ENCODE results near the gene RSRC1.
"Not testable (repeated sequence)": the region's sequence is repeated elsewhere in the genome, so short reads cannot be mapped to it uniquely, and the experiment has no call there.

Gene RSRC1

GRCh38 chr3:158220575-158220974 is 110.7 kb downstream of the RSRC1 start:
- Histone ChIP-seq H3K27me3 (ENCODE audit: control insufficient read depth, insufficient read depth, low read length) (no peaks in the 10 kb centered on the region), H3K4me1 (ENCODE audit: control insufficient read depth, insufficient read depth, low read length) (no peaks in the 10 kb centered on the region), H3K9ac (ENCODE audit: low read length) (no peak overlapping the region), H3K36me3 (ENCODE audit: control insufficient read depth, insufficient read depth, low read length) (no peaks in the 10 kb centered on the region), H3K27ac (ENCODE audit: low read depth, low read length) (no peak overlapping the region), H3K4me3 (ENCODE audit: low read length) (no peak overlapping the region)

GRCh38 chr3:158221426-158221825 is 111.5 kb downstream of the RSRC1 start:
- H3K4me1 ChIP-seq (ENCODE audit: control insufficient read depth, insufficient read depth, low read length), result no peaks in the 10 kb centered on the region
- no peaks in the 10 kb centered on the region for H3K27me3 ChIP-seq (ENCODE audit: control insufficient read depth, insufficient read depth, low read length)
- H3K4me3 ChIP-seq (ENCODE audit: low read length), result no peak overlapping the region
- no peak overlapping the region for H3K9ac ChIP-seq (ENCODE audit: low read length)
- no peak overlapping the region for H3K27ac ChIP-seq (ENCODE audit: low read depth, low read length)
- no peaks in the 10 kb centered on the region for H3K36me3 ChIP-seq (ENCODE audit: control insufficient read depth, insufficient read depth, low read length)

- no peak overlapping the region for H3K4me3 ChIP-seq (ENCODE audit: low read length)
- H3K9ac ChIP-seq (ENCODE audit: low read length), result no peak overlapping the region
- H3K4me1 ChIP-seq (ENCODE audit: control insufficient read depth, insufficient read depth, low read length), result no peaks in the 10 kb centered on the region
These were observed 116.5 kb downstream of the RSRC1 start for GRCh38 chr3:158226429-158226828.

GRCh38 chr3:158228942-158229341 is 119.1 kb downstream of the RSRC1 start:
- not testable (repeated sequence) for H3K4me1 ChIP-seq (ENCODE audit: control insufficient read depth, insufficient read depth, low read length); H3K36me3 ChIP-seq (ENCODE audit: control insufficient read depth, insufficient read depth, low read length); H3K9ac ChIP-seq (ENCODE audit: low read length); H3K27me3 ChIP-seq (ENCODE audit: control insufficient read depth, insufficient read depth, low read length); H3K27ac ChIP-seq (ENCODE audit: low read depth, low read length); H3K4me3 ChIP-seq (ENCODE audit: low read length)

More at GRCh38 chr3:158226429-158226828, 116.5 kb downstream of the RSRC1 start:
- Histone ChIP-seq H3K27ac (ENCODE audit: low read depth, low read length) (no peak overlapping the region), H3K36me3 (ENCODE audit: control insufficient read depth, insufficient read depth, low read length) (no peaks in the 10 kb centered on the region), H3K27me3 (ENCODE audit: control insufficient read depth, insufficient read depth, low read length) (no peaks in the 10 kb centered on the region)

- H3K36me3 ChIP-seq (ENCODE audit: control insufficient read depth, insufficient read depth, low read length), result no peaks in the 10 kb centered on the region
- H3K27ac ChIP-seq (ENCODE audit: low read depth, low read length), result no peak overlapping the region
- H3K9ac ChIP-seq (ENCODE audit: low read length), result no peak overlapping the region
- H3K27me3 ChIP-seq (ENCODE audit: control insufficient read depth, insufficient read depth, low read length), result no peaks in the 10 kb centered on the region
- H3K4me1 ChIP-seq (ENCODE audit: control insufficient read depth, insufficient read depth, low read length), result no peaks in the 10 kb centered on the region
- no peak overlapping the region for H3K4me3 ChIP-seq (ENCODE audit: low read length)
These were observed 123.9 kb downstream of the RSRC1 start for GRCh38 chr3:158233791-158234190.

- no peak overlapping the region for H3K27ac ChIP-seq (ENCODE audit: low read depth, low read length)
- no peaks in the 10 kb centered on the region for H3K27me3 ChIP-seq (ENCODE audit: control insufficient read depth, insufficient read depth, low read length)
- H3K36me3 ChIP-seq (ENCODE audit: control insufficient read depth, insufficient read depth, low read length), result no peaks in the 10 kb centered on the region
- H3K4me1 ChIP-seq (ENCODE audit: control insufficient read depth, insufficient read depth, low read length), result no peaks in the 10 kb centered on the region
- H3K4me3 ChIP-seq (ENCODE audit: low read length), result no peak overlapping the region
- H3K9ac ChIP-seq (ENCODE audit: low read length), result no peak overlapping the region
These were observed 134.4 kb downstream of the RSRC1 start for GRCh38 chr3:158244274-158244673.

GRCh38 chr3:158247288-158247687 is 137.4 kb downstream of the RSRC1 start:
- Histone ChIP-seq H3K27me3 (ENCODE audit: control insufficient read depth, insufficient read depth, low read length) (no peaks in the 10 kb centered on the region), H3K4me1 (ENCODE audit: control insufficient read depth, insufficient read depth, low read length) (no peaks in the 10 kb centered on the region), H3K27ac (ENCODE audit: low read depth, low read length) (no peak overlapping the region), H3K9ac (ENCODE audit: low read length) (no peak overlapping the region), H3K4me3 (ENCODE audit: low read length) (no peak overlapping the region), H3K36me3 (ENCODE audit: control insufficient read depth, insufficient read depth, low read length) (no peaks in the 10 kb centered on the region)

GRCh38 chr3:158248261-158248660 is 138.4 kb downstream of the RSRC1 start:
- H3K4me3 ChIP-seq (ENCODE audit: low read length), result no peak overlapping the region
- H3K27me3 ChIP-seq (ENCODE audit: control insufficient read depth, insufficient read depth, low read length), result no peaks in the 10 kb centered on the region
- no peaks in the 10 kb centered on the region for H3K36me3 ChIP-seq (ENCODE audit: control insufficient read depth, insufficient read depth, low read length)
- no peaks in the 10 kb centered on the region for H3K4me1 ChIP-seq (ENCODE audit: control insufficient read depth, insufficient read depth, low read length)
- H3K27ac ChIP-seq (ENCODE audit: low read depth, low read length), result no peak overlapping the region
- no peak overlapping the region for H3K9ac ChIP-seq (ENCODE audit: low read length)

- H3K36me3 ChIP-seq (ENCODE audit: control insufficient read depth, insufficient read depth, low read length), result no peaks in the 10 kb centered on the region
- no peak overlapping the region for H3K9ac ChIP-seq (ENCODE audit: low read length)
- no peaks in the 10 kb centered on the region for H3K4me1 ChIP-seq (ENCODE audit: control insufficient read depth, insufficient read depth, low read length)
- H3K27me3 ChIP-seq (ENCODE audit: control insufficient read depth, insufficient read depth, low read length), result no peaks in the 10 kb centered on the region
- no peak overlapping the region for H3K4me3 ChIP-seq (ENCODE audit: low read length)
- H3K27ac ChIP-seq (ENCODE audit: low read depth, low read length), result no peak overlapping the region
These were observed 139.3 kb downstream of the RSRC1 start for GRCh38 chr3:158249183-158249582.

GRCh38 chr3:158258619-158259018 is 148.7 kb downstream of the RSRC1 start:
- H3K27ac ChIP-seq (ENCODE audit: low read depth, low read length), result no peak overlapping the region
- no peak overlapping the region for H3K4me3 ChIP-seq (ENCODE audit: low read length)
- H3K27me3 ChIP-seq (ENCODE audit: control insufficient read depth, insufficient read depth, low read length), result no peaks in the 10 kb centered on the region
- H3K36me3 ChIP-seq (ENCODE audit: control insufficient read depth, insufficient read depth, low read length), result no peaks in the 10 kb centered on the region
- H3K4me1 ChIP-seq (ENCODE audit: control insufficient read depth, insufficient read depth, low read length), result no peaks in the 10 kb centered on the region
- H3K9ac ChIP-seq (ENCODE audit: low read length), result no peak overlapping the region

GRCh38 chr3:158260392-158260791 is 150.5 kb downstream of the RSRC1 start:
- H3K4me3 ChIP-seq (ENCODE audit: low read length), result no peak overlapping the region
- no peaks in the 10 kb centered on the region for H3K27me3 ChIP-seq (ENCODE audit: control insufficient read depth, insufficient read depth, low read length)
- no peaks in the 10 kb centered on the region for H3K36me3 ChIP-seq (ENCODE audit: control insufficient read depth, insufficient read depth, low read length)
- no peak overlapping the region for H3K9ac ChIP-seq (ENCODE audit: low read length)
- H3K27ac ChIP-seq (ENCODE audit: low read depth, low read length), result no peak overlapping the region
- no peaks in the 10 kb centered on the region for H3K4me1 ChIP-seq (ENCODE audit: control insufficient read depth, insufficient read depth, low read length)

- no peaks in the 10 kb centered on the region for H3K27me3 ChIP-seq (ENCODE audit: control insufficient read depth, insufficient read depth, low read length)
- H3K9ac ChIP-seq (ENCODE audit: low read length), result no peak overlapping the region
- no peaks in the 10 kb centered on the region for H3K4me1 ChIP-seq (ENCODE audit: control insufficient read depth, insufficient read depth, low read length)
- no peaks in the 10 kb centered on the region for H3K36me3 ChIP-seq (ENCODE audit: control insufficient read depth, insufficient read depth, low read length)
- no peak overlapping the region for H3K27ac ChIP-seq (ENCODE audit: low read depth, low read length)
- no peak overlapping the region for H3K4me3 ChIP-seq (ENCODE audit: low read length)
These were observed 151.6 kb downstream of the RSRC1 start for GRCh38 chr3:158261371-158261991.

GRCh38 chr3:158264894-158265293 is 155.0 kb downstream of the RSRC1 start:
- Histone ChIP-seq H3K4me3 (ENCODE audit: low read length) (no peak overlapping the region), H3K9ac (ENCODE audit: low read length) (no peak overlapping the region), H3K27me3 (ENCODE audit: control insufficient read depth, insufficient read depth, low read length) (no peaks in the 10 kb centered on the region), H3K27ac (ENCODE audit: low read depth, low read length) (no peak overlapping the region), H3K36me3 (ENCODE audit: control insufficient read depth, insufficient read depth, low read length) (no peaks in the 10 kb centered on the region), H3K4me1 (ENCODE audit: control insufficient read depth, insufficient read depth, low read length) (no peaks in the 10 kb centered on the region)
